OCI-LY1 (cell line): ENCODE results near the gene PLEK.

Experiments used
- EZH2 ChIP-seq: fragments of 200-600 bp; sonication (generic), shearing (Covaris generic); IDR thresholded peaks from 2 replicates; pipeline ENCODE4 v1.8.0; 2017; ENCODE audit warnings: borderline replicate concordance, mixed run types, mild to moderate bottlenecking, antibody characterized with exemption, low read length, moderate library complexity, mixed read lengths
- TF ChIP-seq, protein P1 (sequence below): fragments of 200-600 bp; sonication (generic), shearing (Covaris generic); IDR thresholded peaks from 2 replicates; pipeline ENCODE4 v1.5.1; 2017; ENCODE audit warnings: mild to moderate bottlenecking, antibody characterized with exemption, low read length, moderate library complexity, mixed read lengths

DNA sequence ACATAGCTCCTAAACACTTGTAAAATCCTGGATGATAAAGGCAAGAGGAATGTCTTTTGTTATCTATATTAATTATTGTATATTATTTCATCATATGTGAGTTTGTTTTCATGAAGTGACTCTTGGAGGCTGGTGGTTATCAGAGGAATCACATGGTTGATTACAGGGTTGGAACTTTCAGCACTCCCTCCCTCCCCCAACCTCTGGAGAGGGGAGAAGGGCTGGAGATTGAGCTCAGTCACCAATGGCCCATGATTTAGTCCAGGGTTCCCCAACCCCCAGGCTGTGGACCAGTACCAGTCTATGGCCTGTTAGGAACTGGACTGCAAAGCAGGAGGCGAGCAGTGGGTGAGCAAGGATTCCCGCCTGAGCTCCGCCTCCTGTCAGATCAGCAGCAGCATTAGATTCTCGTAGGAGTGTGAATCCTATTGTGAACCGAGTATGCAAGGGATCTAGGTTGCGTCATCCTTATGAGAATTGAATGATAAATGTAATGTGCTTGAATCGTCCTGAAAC, 64.3 kb downstream of the PLEK start:
- TF ChIP-seq, protein P1, sequence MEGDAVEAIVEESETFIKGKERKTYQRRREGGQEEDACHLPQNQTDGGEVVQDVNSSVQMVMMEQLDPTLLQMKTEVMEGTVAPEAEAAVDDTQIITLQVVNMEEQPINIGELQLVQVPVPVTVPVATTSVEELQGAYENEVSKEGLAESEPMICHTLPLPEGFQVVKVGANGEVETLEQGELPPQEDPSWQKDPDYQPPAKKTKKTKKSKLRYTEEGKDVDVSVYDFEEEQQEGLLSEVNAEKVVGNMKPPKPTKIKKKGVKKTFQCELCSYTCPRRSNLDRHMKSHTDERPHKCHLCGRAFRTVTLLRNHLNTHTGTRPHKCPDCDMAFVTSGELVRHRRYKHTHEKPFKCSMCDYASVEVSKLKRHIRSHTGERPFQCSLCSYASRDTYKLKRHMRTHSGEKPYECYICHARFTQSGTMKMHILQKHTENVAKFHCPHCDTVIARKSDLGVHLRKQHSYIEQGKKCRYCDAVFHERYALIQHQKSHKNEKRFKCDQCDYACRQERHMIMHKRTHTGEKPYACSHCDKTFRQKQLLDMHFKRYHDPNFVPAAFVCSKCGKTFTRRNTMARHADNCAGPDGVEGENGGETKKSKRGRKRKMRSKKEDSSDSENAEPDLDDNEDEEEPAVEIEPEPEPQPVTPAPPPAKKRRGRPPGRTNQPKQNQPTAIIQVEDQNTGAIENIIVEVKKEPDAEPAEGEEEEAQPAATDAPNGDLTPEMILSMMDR: no peak
- no peak for TF ChIP-seq EZH2
